RKO (cell line): ENCODE data around the gene FBXW11.
A peak's percentile ranks its signal among the peaks of the same experiment; 100 is the strongest.
"Not testable (repeated sequence)": the region's sequence is repeated elsewhere in the genome, so short reads cannot be mapped to it uniquely, and the experiment has no call there.

Experiments used
- DNase-seq: peaks from one replicate; pipeline ENCODE4 v3.0.0-alpha.2; 2016; ENCODE audit warnings: low spot score

FBXW11 gene

DNA sequence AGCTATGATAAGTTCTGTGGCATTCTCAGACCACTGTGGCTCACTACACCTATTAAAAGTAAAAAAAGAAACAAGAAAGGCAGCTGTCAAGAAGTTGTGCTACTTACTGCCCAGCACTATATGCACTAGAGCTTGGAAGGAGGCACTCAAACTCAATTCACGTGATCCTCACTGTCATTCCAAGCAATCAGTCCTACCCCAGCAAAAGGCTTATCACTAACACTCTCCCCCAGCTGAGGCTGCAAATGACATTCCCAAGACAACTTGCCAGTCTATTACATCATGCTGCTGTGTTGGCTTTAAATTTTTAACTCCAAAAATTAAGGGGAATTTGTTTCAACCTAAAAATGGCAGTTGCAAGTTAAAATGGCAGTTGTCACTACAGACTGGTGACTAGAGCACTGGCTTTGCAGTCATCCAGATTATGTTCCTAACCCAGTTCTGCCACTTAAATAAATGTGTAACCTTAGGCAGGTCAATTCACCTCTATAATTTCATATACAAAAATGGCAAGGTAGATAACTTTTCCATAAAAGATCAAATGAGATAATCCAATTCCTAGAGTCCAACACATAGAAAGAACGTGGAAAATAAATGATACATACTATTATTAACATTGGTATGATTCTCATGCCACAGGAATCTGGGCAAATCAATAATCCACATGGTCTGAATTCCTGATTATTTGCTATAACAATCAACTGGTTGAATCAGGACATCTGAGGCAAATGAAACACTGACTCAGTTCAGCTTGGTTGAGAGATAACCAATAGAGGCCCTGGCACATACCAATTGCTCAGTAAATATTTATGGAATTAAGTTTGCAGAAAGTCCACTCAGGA, 52.4 kb downstream of the FBXW11 start:
- DNase-seq: no peak

DNA sequence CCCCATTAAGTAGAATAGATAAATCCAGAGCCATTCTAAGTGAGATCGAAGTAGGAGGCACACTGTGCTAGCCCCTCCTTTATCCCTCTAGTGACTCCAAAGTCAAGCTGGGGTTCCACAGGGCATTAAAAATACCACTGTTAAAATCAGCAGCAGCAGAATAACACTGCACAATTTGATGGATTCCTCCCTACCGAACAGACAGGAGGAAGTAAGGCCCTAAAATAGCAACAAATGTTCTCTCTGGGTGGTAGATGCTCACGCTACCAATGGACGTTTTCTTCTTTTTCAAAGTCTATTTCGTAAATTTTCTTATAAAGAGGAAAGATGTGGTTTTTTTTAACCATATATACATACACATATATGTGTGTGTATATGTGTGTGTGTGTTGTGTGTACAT, 54.4 kb downstream of the FBXW11 start:
- no peak for DNase-seq

DNA sequence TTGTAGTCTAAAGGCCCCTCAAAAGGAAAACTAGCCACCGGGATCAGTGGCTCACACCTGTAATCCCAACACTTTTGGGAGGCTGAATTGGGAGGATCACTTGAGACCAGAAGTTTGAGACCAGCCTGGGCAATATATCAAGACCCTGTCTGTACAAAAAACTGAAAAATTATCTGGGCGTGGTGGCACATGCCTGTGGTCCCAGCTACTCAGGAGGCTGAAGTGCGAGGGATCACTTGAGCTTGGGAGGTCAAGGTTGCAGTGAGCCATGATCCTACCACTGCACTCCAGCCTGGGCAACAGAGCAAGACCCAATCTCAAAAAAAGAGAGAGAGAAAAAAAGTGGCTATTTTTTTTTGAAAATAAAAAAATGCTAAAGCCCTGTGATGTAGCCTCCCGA, 55.2 kb downstream of the FBXW11 start:
- DNase-seq: no peak

DNA sequence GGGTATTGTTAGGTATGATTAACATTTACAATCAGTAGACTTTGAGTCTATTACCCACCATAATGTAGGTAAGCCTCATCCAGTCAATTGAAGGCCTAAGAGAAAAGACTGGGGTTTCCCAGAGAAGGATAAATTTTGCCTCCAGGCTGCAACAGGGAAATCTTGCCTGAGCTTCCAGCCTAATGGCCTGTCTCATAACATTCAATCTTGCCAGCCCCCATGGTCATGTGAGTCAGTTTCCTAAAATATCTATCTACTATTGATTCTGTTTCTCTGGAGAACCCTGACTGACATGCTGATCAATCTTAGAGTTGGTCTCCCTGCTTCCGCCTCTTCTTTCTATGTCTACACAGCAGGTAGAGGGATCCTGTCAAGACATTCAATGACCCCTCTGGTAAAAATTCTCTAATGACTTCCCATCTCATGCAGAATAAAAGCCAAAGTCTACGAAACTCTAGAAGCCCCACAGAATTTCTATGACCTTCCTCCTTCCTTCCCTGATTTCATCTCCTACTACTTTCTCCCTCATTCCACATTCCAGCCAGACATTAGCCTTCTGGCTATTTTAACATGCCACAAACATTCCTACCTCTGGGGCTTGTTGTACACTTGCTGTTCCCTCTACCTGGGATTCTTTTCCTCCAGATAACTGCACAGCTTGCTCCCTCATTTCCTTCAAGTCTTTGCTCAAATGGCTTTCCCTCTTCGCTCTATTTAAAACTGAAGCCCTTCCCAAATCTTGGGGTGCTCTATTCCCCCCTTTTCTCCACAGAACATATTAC, 60.2 kb downstream of the FBXW11 start:
- no peak for DNase-seq

DNA sequence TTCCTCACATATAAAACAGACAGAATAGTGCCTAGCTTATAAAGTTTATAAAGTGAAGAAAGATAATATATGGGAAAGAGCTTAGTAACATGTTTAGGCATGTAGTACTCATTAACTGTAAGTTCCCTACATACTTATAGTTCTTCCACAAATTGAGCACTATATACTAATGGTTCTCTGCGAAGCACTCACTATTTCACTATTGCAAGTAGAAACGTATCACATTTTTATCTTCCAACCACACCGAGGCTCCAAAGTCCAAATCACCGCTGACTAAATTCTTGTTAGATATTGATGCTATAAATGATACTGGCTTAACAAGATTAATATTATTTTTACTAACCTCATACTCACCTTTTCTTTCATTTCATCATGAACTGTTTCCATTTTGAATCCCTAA, 61.0 kb downstream of the FBXW11 start:
- no peak for DNase-seq

DNA sequence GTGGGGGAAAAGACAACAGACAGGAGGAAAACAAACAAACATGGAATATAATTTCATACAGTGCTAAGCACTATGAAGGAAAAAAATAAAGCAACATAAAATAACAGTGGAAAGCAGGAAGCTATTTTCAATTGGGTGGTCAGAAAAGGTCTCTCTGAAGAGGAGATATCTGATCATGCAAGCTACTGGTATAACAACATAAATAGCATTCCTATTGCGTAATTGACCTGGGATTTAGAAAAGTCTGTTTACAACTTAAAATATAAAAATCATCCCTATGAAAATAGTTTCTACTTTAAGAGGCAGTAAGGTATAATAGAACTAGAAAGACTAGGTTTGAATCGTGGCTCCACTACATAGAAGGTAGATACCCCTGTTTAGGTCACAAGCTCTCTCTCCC, 61.4 kb downstream of the FBXW11 start:
- DNase-seq: no peak

DNA sequence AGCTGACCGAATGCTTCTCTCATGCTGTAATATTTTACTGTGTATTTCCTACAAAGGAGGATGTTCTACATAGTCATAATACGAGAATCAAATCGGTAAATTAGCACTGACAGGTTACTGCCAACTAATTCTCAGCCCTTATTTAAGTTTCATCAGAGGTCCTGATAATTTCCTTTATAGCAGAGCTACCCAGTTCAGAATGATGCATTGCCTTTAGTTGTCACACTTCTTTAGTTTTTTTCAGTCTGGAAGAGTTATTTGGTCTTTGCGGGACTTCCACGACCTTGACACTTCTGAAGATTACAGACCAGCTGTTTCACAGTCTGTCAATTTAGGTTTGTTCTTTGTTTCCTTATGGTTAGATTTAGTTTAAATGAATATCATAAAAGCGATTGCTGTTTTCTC, 64.3 kb downstream of the FBXW11 start:
- not testable (repeated sequence) for DNase-seq

DNA sequence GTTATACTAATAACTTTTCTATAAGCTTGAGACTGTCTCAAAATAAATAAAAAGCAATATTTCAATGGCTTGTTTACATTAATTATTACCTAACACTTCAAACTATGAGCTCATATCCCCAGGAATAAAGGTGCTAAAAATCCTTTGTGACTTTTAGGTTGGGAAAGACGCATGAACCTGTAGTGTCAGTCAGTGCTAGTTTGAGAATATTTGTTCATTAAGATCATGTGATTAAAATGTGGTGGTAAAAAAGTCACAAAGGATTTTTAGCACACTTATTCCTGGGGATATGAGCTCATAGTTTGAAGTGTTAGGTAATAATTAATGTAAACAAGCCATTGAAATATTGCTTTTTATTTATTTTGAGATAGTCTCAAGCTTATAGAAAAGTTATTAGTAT, 64.8 kb downstream of the FBXW11 start:
- not testable (repeated sequence) for DNase-seq

DNA sequence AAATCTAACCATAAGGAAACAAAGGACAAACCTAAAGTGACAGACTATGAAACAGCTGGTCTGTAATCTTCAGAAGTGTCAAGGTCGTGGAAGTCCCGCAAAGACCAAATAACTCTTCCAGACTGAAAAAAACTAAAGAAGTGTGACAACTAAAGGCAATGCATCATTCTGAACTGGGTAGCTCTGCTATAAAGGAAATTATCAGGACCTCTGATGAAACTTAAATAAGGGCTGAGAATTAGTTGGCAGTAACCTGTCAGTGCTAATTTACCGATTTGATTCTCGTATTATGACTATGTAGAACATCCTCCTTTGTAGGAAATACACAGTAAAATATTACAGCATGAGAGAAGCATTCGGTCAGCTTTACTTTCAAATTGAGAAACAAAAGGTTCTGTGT, 65.2 kb downstream of the FBXW11 start:
- not testable (repeated sequence) for DNase-seq

DNA sequence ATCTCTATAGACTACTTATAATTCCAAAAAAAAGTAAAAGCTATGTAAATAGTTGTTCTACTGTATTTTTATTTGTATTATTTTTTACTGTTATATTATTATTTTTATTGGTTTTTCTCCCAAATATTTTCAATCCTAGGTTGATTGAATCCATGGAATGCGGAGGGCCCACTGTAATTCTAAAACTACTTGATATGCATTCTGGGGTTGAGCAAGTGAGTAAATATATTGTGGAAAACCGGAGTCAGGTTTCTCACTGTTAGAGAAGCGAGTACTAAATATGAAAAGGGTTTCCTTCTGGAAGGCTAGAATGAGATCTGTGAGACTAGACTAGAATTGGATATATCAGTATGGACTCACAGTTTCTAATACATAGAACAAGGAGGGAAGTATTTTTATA, 66.5 kb downstream of the FBXW11 start:
- DNase-seq: no peak

DNA sequence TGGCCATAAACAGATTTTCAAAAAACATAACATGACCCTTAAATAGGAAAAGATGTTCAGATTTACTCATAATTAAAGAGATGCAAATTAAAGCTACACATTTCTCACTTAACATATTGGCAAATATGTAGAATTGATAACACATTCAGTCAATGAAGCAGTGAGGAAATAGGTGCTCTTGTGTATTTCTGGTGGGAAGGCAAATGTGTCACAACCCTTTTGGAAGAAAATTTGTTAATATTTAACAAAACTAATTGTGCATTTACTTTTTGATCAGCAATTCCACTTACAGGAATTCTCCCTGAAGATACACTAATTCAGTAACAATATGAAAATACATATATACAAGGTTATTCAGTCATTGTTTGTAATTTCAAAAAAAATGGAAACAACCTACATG, 68.1 kb downstream of the FBXW11 start:
- DNase-seq: no peak

DNA sequence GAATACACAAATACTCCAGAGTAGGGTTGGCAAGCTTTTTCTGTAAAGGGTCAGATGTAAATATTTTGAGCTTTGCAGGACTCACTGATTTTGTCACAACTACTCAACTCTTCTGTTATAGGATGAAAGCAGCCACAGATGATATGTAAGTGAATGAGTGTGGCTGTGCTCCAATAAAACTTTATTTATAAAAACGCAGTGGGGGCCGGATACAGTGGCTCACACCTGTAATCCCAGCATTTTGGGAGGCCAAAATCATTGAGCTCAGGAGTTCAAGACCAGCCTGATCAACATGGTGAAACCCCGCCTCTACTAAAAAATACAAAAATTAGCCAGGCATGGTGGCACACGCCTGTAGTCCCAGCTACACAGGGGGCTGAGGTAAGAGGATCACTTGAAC, 69.1 kb downstream of the FBXW11 start:
- DNase-seq: no peak

DNA sequence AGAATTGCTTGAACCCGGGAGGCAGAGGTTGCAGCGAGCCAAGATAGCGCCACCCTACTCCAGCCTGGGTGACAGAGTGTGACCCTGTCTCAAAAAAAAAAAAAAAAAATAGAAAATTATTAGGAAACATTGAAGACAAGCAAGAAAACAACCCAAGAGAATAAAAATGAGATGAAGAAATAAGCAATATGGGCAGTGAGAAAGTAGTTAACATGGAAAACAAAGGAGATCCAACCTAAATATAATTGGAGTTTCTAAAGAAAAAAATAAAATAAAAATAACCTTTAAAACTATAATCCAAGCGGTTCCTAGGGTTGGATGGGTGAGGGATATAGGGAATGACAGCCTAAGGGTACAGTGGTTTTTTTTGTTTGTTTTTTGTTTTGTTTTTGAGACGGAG, 71.9 kb downstream of the FBXW11 start:
- DNase-seq: no peak

DNA sequence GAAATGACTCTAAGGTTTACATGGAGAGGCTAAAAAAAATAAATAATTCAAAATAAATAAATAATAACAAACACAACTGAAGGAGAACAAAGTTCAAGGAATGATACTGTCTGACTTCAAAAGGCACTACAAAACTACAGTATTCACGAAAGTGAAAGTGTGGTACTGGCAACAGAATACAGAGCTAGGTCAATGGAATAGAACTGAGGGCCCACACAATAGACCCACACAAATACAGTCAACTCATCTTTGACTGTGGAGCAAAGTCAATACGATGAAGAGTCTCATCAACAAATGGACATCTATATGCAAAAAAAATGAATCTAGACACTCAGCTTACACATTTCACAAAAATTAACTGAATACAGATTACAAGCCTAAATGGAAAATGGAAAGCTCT, 75.3 kb downstream of the FBXW11 start:
- DNase-seq: no peak

DNA sequence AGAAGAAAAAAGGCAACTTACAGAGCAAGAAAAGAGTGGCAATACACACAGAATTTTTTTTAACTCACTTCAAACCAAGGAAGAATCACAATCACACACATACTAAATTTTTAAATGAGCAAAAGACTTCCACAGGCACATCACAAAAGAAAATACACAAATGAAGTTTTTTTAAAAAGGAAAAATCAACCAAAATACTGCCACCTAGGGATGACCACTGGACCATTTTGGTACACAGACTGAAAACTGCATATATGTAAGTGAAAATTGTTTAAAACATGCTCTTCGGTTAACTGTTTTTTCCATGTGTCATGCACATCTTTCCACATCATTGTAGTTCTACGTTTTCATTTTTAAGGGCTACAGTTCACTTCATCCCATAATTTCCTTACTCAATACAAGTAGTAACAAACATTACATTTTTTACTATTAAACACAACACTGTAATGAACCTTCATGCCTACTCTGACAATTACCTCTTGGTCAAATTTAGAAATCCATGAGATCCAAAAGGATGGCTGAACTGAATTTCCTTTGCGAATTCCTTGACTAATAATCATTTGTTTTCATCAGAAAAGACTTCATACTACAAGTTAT, 79.0 kb downstream of the FBXW11 start:
- peak; percentile 7 for DNase-seq

DNA sequence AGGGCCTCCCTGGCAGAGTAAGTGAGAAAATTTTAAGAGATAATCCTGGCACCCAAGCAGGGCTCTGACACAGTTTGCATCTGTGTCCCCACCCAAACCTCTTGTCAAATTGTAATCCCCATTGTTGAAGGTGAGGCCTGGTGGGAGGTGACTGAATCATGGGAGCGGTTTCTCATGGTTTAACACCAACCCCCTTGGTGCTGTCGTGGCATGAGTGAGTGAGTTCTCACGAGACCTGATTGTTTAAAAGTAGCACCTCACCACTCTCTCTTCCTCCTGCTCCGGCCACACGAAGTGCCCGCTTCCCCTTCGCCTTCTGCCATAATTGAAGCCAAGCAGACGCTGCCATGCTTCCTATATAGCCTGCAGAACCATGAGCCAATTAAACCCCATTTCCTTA, 80.1 kb downstream of the FBXW11 start:
- DNase-seq: no peak

DNA sequence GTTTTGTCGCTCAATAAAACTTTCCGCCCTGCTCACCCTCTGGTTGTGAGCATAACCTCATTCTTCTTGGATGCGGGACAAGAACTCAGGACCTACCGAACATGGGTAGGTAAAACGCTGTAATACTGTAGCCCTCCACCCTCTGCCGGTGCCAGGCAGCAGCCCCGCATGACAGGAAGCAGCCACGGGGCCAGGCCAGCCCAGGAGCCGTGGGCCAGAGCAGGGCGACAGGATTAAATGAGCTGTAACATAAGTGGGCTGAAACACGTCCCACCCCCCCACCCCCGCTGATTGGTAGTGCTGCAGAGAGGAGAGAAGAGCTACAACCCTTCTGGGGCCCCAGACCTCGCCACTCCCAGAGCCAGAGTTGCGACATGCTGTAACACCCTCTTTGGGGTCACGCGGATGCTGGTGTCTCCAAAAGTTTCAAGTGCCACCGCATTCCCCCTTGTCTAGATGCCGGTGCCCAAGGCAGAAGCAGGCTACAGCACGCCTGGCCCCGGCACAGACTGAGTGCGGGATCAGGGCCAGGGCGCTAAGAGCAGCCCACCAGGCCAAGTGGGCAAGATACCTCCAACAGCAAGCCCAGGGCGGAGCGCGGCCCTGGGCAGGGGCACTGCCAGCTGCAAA, 81.8 kb downstream of the FBXW11 start:
- no peak for DNase-seq

DNA sequence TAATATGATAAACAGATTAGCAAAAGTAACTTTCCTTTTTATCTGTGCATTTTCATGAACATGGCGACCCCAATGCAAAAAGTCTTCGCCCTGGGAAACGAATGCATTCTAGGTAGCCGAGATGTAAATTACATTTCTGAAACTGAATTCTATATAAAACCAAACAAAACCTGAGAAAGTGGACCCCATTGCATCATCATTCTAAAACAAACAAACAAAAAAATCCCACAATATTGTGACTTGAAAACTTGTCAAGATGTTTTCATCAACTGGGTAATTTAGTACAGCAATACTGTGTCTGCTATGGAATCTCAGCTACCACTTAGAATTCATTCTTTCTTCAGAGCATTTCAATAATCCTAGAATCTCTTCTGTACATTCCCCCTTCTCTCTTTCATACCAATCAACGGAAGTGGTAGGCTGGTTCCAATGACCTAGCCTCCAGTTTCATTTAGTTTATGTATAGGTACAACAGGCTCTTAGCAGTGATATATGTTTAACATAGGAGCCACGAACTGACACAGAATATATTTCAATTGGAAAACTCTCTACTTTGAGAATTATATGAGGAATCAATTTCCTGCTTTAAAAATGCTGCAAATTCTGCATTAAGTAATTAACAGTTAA, 85.6 kb downstream of the FBXW11 start:
- no peak for DNase-seq

DNA sequence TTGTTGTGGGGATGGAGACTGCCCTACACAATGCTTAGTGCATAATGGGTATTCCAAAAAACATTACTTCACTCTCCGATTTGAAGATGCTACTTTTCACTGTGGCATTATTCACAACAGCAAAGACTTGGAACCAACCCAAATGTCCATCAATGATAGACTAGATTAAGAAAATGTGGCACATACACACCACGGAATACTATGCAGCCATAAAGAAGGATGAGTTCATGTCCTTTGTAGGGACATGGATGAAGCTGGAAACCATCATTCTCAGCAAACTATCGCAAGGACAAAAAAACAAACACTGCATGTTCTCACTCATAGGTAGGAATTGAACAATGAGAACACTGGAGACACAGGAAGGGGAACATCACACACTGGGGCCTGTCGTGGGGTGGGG, 90.7 kb downstream of the FBXW11 start:
- DNase-seq: not testable (repeated sequence)

DNA sequence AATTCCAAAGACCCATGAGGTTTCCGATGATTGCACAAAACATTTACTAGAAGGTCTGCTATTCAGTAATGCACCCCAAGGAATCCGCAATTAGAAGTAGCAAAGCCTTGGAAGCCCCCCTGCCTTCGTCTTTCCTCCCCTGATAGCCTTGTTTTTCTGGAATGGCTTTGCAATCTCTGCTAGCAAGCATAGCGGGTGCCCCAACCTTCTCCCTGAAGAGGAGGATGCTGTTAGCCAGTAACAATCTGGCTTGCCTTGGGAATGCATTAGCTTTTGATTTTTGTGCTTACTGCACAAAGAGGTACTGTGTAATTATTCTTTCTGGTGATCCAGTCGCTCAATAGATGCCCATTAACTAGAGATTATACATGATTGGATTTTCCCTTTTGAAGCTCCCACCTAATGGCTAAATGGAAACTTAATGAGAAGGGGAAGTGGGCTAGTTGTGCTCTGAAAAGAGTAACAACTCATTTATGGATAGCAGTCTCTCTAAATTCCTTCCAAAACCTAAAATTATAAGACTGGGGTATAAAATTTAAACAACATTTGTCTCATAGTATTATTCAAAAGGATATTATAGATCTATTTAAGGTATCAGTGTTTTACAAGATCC, 91.6 kb downstream of the FBXW11 start:
- DNase-seq: no peak

DNA sequence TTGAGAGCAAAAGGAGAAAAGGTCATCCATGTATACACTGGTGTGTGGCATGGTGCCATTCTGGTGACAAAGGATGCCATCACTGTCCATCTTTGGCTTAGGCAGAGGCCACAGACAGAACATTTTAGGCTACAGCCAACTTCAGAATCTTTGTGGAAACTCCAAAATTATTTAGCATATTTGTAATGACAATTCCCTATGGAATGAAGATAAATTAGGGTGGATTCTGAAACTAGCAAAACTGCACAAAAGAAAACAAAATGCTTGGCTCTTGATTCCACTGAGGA, 92.5 kb downstream of the FBXW11 start:
- peak; percentile 15 for DNase-seq

DNA sequence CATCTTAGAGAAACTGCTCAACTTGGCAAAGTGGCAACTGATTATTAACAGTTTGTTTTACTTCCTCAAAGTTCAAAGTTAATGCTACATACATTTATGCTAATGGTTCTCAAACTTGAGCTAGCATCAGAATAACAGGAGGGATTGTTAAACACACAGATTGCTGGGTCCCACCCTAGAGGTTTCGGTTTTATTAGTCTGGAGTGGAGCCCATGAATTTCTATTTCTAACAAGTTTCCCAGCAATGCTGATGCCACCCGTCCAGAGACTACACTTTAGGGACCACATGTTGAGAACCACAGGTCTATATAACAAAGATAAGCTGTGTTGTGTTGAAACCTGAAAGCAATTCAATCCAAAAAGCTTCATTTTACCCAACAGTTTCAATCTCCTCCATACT, 95.3 kb downstream of the FBXW11 start:
- DNase-seq: no peak
